NCI-H2107 treated with DMSO at 0.1 percent for 48 hours (cell line): Measurements from ENCODE around the gene LCORL.
"Not testable (repeated sequence)": the region's sequence is repeated elsewhere in the genome, so short reads cannot be mapped to it uniquely, and the experiment has no call there.

Experiments
- DNase-seq: peaks from one replicate; lab custom pipeline; 2025; ENCODE audit not compliant: unreplicated experiment; lab: John Stamatoyannopoulos, UW

Gene LCORL

GRCh38 chr4:18020145-18020670, 1.3 kb downstream of the LCORL start:
- DNase-seq: no peak

GRCh38 chr4:18014269-18014668, 7.3 kb downstream of the LCORL start:
- no peak for DNase-seq

- DNase-seq: no peak
These were observed 8.6 kb downstream of the LCORL start for GRCh38 chr4:18012807-18013462.

- DNase-seq: no peak
These were observed 9.3 kb downstream of the LCORL start for GRCh38 chr4:18012134-18012806.

GRCh38 chr4:18007625-18008024, 13.9 kb downstream of the LCORL start:
- DNase-seq: no peak

GRCh38 chr4:18006432-18006831, 15.1 kb downstream of the LCORL start:
- not testable (repeated sequence) for DNase-seq

- no peak for DNase-seq
These were observed 24.4 kb downstream of the LCORL start for GRCh38 chr4:17997129-17997528.

GRCh38 chr4:17995165-17995564, 26.4 kb downstream of the LCORL start:
- no peak for DNase-seq

GRCh38 chr4:17985832-17986231, 35.7 kb downstream of the LCORL start:
- DNase-seq: no peak

GRCh38 chr4:17981063-17981462, 40.5 kb downstream of the LCORL start:
- DNase-seq: no peak

- no peak for DNase-seq
These were observed 52.8 kb downstream of the LCORL start for GRCh38 chr4:17968721-17969120.

GRCh38 chr4:17967078-17967477, 54.5 kb downstream of the LCORL start:
- no peak for DNase-seq

- no peak for DNase-seq
These were observed 55.2 kb downstream of the LCORL start for GRCh38 chr4:17966312-17966711.

GRCh38 chr4:17964576-17964975, 57.0 kb downstream of the LCORL start:
- no peak for DNase-seq

GRCh38 chr4:17962171-17962570, 59.4 kb downstream of the LCORL start:
- DNase-seq: no peak

- no peak for DNase-seq
These were observed 60.3 kb downstream of the LCORL start for GRCh38 chr4:17961249-17961648.

- DNase-seq: no peak
These were observed 63.4 kb downstream of the LCORL start for GRCh38 chr4:17958181-17958580.

- no peak for DNase-seq
These were observed 63.9 kb downstream of the LCORL start for GRCh38 chr4:17957688-17958087.

- DNase-seq: no peak
These were observed 65.3 kb downstream of the LCORL start for GRCh38 chr4:17956245-17956644.

- DNase-seq: no peak
These were observed 76.3 kb downstream of the LCORL start for GRCh38 chr4:17945303-17945702.

- DNase-seq: no peak
These were observed 79.8 kb downstream of the LCORL start for GRCh38 chr4:17941731-17942130.

GRCh38 chr4:17939054-17939453, 82.5 kb downstream of the LCORL start:
- DNase-seq: no peak

- no peak for DNase-seq
These were observed 87.3 kb downstream of the LCORL start for GRCh38 chr4:17934286-17934685.
